Prostate gland (tissue), 2 donors: Measurements from ENCODE around the gene NPNT. TPM values are rescaled to one million over a fixed set of nuclear protein-coding genes. Genes with fewer than 3 reads are reported as not detected.

ENCODE experiments used
- DNase-seq: peaks from one replicate; pipeline ENCODE4 v3.0.0-alpha.2; 2019; ENCODE audit warnings: low spot score
- H3K27ac ChIP-seq, 2 donors: fragments of 200-600 bp; sonication (generic); 2 replicates each; pipeline ENCODE4 v1.5.1; 2017 to 2019
- H3K27me3 ChIP-seq: fragments of 200-600 bp; sonication (generic); replicated peaks from 2 replicates; pipeline ENCODE4 v1.5.1; 2019; ENCODE audit not compliant: insufficient read depth
- H3K36me3 ChIP-seq, 2 donors: fragments of 200-600 bp; sonication (generic); 1 replicate in 1 of 2; 2 replicates in 1 of 2; pipeline versions ENCODE4 v1.5.1 to v1.8.1; 2017 to 2019
- H3K4me1 ChIP-seq: fragments of 200-600 bp; sonication (generic); replicated peaks from 2 replicates; pipeline ENCODE4 v1.5.1; 2019
- H3K4me3 ChIP-seq, 2 donors: fragments of 200-600 bp; sonication (generic); 2 replicates each; pipeline ENCODE4 v1.5.1; 2017 to 2019
- H3K9me3 ChIP-seq: fragments of 200-600 bp; sonication (generic); 2 replicates; pipeline ENCODE4 v1.5.1; 2017
- POLR2A ChIP-seq: fragments of 450-650 bp; IDR thresholded peaks from one replicate; pipeline ENCODE4 v1.6.1; 2016; ENCODE audit warnings: antibody characterized with exemption, mild to moderate bottlenecking
- POLR2AphosphoS5 ChIP-seq: sonication (generic); formaldehyde crosslinking; IDR thresholded peaks from one replicate; pipeline ENCODE4 v1.6.1; 2017; ENCODE audit warnings: antibody characterized with exemption
- WGBS: methylation state at CpG from one replicate; pipeline ENCODE4 v1.1.5; 2018; 5-methylcytosine and 5-hydroxymethylcytosine counted together
- intact Hi-C: fragments of 100-400 bp; cut with DNase I; formaldehyde crosslinking; loops from one replicate; pipeline ENCODE4 v1.14.2; 2022
- total RNA-seq, 2 donors: library from RNA; depleted of rRNA; stranded (reverse); fragments of >200 nt; gene quantifications; one replicate each; pipeline ENCODE4 v1.1.0, GENCODE V29; 2016
- TF ChIP-seq, protein P1 (sequence below), 4 experiments: fragments of 200-600 bp in 2 of 4; fragments of 450-650 bp in 2 of 4; sonication (generic) in 2 of 4; IDR thresholded peaks; 1 replicate in 3 of 4; 2 replicates in 1 of 4; pipeline ENCODE4 v1.5.1; 2016 to 2019; ENCODE audit warnings: antibody characterized with exemption in 4 of 4, mild to moderate bottlenecking in 2 of 4, moderate library complexity in 2 of 4

The NPNT gene
- total RNA-seq, 2 donors from 2014 or later = 25.2 to 53.0 TPM

DNA sequence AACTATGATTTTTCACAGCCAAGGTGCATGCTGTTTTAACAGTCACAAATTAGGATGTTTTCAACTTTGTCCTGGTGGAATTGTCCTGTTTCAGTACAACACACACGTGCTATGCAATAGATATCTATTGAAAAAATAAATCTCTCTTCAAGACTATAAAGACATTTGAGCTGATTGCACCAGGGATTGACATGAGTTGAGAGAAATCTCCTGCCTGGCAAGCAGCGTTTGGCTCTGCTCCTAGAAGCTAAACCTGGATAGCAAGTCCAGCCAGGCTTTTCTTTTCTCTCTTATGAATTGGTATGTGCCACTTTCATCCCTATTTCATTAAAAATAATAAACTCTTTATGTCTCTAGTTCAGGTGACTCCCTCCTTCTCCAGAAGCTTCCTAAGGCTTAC lies 16.6 kb upstream of the NPNT start:
- peak; percentile 27 for DNase-seq
- no peaks in the 10 kb centered on the region for H3K36me3 ChIP-seq
- WGBS = 45% methylated on average over 2 of the region's 2 CpGs
- no peaks in the 10 kb centered on the region for H3K27me3 ChIP-seq
- H3K4me3 ChIP-seq = no peak overlapping the region
- TF ChIP-seq POLR2AphosphoS5 = no peak
- TF ChIP-seq, protein P1, sequence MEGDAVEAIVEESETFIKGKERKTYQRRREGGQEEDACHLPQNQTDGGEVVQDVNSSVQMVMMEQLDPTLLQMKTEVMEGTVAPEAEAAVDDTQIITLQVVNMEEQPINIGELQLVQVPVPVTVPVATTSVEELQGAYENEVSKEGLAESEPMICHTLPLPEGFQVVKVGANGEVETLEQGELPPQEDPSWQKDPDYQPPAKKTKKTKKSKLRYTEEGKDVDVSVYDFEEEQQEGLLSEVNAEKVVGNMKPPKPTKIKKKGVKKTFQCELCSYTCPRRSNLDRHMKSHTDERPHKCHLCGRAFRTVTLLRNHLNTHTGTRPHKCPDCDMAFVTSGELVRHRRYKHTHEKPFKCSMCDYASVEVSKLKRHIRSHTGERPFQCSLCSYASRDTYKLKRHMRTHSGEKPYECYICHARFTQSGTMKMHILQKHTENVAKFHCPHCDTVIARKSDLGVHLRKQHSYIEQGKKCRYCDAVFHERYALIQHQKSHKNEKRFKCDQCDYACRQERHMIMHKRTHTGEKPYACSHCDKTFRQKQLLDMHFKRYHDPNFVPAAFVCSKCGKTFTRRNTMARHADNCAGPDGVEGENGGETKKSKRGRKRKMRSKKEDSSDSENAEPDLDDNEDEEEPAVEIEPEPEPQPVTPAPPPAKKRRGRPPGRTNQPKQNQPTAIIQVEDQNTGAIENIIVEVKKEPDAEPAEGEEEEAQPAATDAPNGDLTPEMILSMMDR (IDR thresholded peaks at IDR 0.05) = no peak
- no peak for TF ChIP-seq POLR2A
- intact Hi-C loops = no loop called here
- no peak overlapping the region for H3K27ac ChIP-seq
- H3K4me1 ChIP-seq = no peaks in the 10 kb centered on the region
- no peaks in the 10 kb centered on the region for H3K9me3 ChIP-seq

- Histone ChIP-seq H3K9me3 (no peaks in the 10 kb centered on the region), H3K36me3 (no peaks in the 10 kb centered on the region), H3K4me3 (no peak overlapping the region), H3K27ac (no peak overlapping the region), H3K4me1 (no peaks in the 10 kb centered on the region), H3K27me3 (no peaks in the 10 kb centered on the region)
- TF ChIP-seq, protein P1 (IDR thresholded peaks at IDR 0.05) = no peak
- TF ChIP-seq POLR2A (no peak), POLR2AphosphoS5 (no peak)
- intact Hi-C loops = no loop called here
- WGBS = 82% methylated on average over 2 of the region's 2 CpGs
- DNase-seq = no peak
Measured at GRCh38 chr4:105887508-105887907, 7.8 kb upstream of the NPNT start.

- intact Hi-C loops = loop anchor here (5.0 to 10.0 kb wide), 5 partner anchors 61 to 299 kb away; no protein-coding TSS in a partner anchor
- peak; percentile 67 for DNase-seq
- Histone ChIP-seq H3K36me3 (no peaks in the 10 kb centered on the region), H3K9me3 (no peaks in the 10 kb centered on the region), H3K4me3 (peak overlapping the region; percentile 51 to 67), H3K27ac (peak overlapping the region; percentile 80 to 89), H3K4me1 (no peaks in the 10 kb centered on the region), H3K27me3 (no peaks in the 10 kb centered on the region)
- peak; percentile 10 for TF ChIP-seq POLR2A
- TF ChIP-seq POLR2AphosphoS5 = no peak
- TF ChIP-seq, protein P1 (IDR thresholded peaks at IDR 0.05) = peak in 2 of 4 experiments; percentile 30 to 34
- WGBS = under 1% methylated on average over 84 of the region's 84 CpGs
Measured at GRCh38 chr4:105895583-105896460, 551 bp downstream of the NPNT start.

DNA sequence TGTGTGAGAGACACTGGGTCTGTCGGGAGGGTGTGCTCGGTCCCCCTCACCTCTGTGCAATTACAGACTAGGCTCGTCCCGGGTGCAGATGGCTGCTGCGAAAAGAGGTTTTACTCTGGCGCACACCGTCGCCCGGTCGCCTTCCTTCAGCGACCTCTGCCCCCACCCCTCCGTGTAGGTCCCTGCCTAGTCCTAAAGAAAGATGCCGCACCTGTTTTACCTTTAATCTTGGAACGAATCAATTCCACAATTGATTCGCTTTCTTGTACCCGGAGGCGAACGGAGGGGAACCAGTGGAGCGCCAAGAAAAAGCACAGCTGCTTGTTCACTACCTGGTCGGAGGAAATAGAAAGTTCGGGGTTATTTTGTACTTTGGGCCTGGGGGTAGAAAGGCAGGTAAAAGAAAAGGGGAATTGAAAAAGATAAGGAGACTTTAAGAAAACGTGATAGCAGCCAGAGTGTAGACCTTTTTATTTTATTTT lies 1.2 kb downstream of the NPNT start:
- H3K36me3 ChIP-seq = no peaks in the 10 kb centered on the region
- H3K4me3 ChIP-seq = peak overlapping the region; percentile 51 to 67
- no peaks in the 10 kb centered on the region for H3K27me3 ChIP-seq
- DNase-seq = no peak
- H3K4me1 ChIP-seq = no peaks in the 10 kb centered on the region
- intact Hi-C loops = loop anchor here (5.0 to 10.0 kb wide), 5 partner anchors 61 to 298 kb away; no protein-coding TSS in a partner anchor
- no peaks in the 10 kb centered on the region for H3K9me3 ChIP-seq
- H3K27ac ChIP-seq = peak overlapping the region; percentile 80 to 89
- TF ChIP-seq, protein P1 (IDR thresholded peaks at IDR 0.05) = no peak
- no peak for TF ChIP-seq POLR2AphosphoS5
- TF ChIP-seq POLR2A = no peak
- WGBS = 4% methylated on average over 22 of the region's 22 CpGs
